HG02885 (cell line): ENCODE measurements around the gene CDK16.

ENCODE experiments used
- ATAC-seq: cut with Tn5 transposase; IDR thresholded peaks from one replicate; pipeline ENCODE4 v1.9.1; 2021; ENCODE audit warnings: mild to moderate bottlenecking; ENCODE audit not compliant: unreplicated experiment, poor library complexity

The CDK16 gene

DNA sequence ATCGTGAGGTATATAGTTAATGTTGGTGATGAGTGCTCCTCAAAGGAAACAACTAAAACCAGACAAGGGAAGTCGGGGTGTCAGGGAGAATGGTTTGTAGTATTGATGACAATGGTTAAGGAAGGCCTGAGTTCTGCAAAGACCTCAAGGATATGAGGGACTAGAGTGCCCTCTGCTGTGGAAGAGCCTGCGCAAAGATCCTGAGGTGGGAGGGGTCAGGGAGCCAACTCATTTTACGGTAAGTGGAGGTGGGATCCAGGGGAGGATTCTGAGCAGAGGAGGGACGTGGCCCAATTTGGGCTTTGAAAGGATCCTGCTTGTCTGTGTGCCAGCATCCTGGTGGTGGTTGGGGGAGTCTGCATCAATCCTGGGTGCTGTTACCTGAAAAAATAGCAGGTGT, 13.5 kb upstream of the CDK16 start:
- ATAC-seq = no peak

DNA sequence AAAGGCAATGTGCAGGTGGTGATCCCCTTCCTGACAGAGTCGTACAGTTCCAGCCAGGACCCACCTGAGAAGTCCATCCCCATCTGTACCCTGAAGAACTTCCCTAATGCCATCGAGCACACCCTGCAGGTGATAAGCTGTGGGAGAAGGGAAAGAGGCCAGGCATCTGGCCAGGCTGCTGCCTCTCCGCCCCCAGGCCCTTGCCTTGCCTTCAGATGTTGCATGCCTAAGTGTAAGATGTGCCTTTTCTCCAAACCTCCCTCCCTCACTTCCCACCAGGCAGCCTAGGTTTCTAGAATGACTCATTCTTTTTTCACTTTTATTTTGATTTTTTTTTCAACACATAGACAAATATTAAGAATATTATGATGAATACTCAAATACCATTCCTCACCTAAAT, 12.2 kb upstream of the CDK16 start:
- ATAC-seq = no peak

GRCh38 chrX:47208108-47208507, 10.4 kb upstream of the CDK16 start:
- no peak for ATAC-seq

- ATAC-seq = no peak
Measured at GRCh38 chrX:47209508-47210238, 8.8 kb upstream of the CDK16 start.

DNA sequence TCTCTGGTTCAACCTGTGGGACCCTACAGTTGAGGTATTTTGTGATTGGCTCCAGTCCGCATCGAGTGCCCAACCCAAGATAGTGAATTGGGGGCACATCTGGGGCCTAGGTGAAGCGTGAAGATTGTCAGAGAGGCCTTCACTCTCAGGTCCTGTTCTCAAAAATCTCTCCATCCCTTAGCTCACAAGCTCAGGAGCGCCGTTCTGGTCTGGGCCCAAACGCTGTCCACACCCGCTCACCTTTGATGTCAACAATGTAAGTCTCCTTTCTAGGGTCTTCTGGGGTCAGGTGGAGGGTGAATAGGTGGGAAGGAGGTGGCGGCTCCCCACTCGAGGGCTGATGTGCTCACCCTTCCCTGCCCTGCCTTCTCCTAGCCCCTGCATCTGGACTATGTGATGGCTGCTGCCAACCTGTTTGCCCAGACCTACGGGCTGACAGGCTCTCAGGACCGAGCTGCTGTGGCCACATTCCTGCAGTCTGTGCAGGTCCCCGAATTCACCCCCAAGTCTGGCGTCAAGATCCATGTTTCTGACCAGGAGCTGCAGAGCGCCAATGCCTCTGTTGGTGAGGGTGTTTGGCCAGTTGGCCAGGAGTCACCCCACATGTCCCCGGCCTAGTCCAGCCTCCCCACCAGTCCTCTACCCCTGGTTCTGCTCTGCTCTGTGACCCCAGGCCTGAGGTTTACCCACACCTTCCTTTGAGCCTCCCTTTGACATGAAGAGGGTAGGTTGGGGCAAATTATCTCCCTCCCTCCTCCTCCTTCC, 7.6 kb upstream of the CDK16 start:
- ATAC-seq = no peak

DNA sequence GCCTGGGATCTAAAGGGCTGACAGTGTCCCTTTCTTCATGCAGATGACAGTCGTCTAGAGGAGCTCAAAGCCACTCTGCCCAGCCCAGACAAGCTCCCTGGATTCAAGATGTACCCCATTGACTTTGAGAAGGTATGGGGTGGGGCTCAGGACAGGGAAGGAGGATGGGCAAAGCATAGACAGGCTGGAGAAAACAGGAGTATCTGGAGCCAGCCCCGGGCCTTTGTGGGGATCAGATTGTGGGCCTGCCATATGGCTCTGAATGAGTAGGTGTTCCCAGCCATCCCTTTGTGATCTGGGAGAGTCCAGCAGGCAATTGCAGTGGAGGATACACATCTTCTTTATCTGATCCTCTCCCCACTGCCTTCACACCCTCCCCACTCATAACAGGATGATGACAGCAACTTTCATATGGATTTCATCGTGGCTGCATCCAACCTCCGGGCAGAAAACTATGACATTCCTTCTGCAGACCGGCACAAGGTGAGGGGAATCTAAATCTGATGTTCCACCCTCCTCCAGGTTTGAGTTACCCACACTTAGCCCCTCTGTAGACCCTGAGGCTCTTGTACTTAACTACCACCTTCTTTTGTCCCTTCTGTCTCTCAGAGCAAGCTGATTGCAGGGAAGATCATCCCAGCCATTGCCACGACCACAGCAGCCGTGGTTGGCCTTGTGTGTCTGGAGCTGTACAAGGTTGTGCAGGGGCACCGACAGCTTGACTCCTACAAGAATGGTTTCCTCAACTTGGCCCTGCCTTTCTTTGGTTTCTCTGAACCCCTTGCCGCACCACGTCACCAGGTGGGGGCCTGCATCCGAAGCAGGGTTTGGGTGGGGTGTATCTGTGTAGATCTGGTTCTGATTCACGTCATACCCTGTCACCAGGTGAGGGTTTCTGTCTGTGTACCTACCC, 5.8 kb upstream of the CDK16 start:
- ATAC-seq = no peak

- ATAC-seq = no peak
Measured at GRCh38 chrX:47214435-47215077, 3.9 kb upstream of the CDK16 start.

GRCh38 chrX:47215291-47215900, 3.1 kb upstream of the CDK16 start:
- ATAC-seq = no peak

GRCh38 chrX:47216393-47216925, 2.0 kb upstream of the CDK16 start:
- no peak for ATAC-seq

GRCh38 chrX:47217121-47217851, 1.2 kb upstream of the CDK16 start:
- ATAC-seq = no peak

- peak; percentile 87 for ATAC-seq
Measured at GRCh38 chrX:47217852-47218279, 615 bp upstream of the CDK16 start.

DNA sequence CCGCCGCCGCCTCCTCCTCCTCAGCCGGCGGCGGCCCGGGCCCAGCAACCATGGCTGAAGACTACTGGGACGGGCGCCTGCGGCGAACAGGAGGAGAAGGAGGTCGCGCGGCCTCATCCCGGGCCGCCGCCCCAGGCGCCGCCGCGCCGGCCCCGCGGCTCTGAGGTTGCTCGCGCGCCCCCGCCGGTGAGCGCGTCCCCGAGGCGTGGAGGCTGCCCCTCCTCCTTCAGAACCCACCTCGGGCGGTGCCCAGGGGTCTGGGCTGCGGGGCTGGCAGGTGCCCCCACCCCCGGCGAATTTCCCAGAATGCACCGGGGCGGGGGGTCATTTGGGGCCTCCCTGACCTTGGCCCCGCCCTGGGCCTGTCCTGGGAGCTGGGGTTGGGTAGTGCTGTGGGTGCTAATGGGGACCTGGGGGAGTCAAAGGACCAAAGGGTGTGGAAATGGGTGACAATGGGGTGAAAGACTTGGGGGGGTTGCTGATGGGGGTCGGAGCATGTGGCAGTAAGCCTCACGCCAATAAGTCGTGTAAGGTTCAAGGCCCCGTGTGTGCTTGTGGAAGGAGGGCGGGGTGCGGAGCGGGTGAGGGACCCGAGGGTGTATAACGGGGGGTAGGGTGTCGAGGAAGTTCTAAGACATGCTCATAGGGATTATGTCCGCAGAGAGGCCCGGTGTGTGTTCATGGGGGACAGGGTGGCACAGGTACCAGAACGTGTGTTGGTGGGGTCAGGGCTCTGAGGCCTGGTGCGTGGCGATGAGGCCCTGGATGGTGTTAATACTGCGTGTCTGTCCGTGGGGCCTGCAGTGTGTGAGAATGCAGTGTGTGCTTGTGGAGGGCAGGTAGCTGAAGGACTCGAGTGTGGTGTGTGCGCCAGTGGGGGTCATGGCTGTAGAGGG, 687 bp downstream of the CDK16 start:
- ATAC-seq = peak; percentile 3

- no peak for ATAC-seq
Measured at GRCh38 chrX:47221756-47222155, 3.3 kb downstream of the CDK16 start.

GRCh38 chrX:47222751-47223350, 4.4 kb downstream of the CDK16 start:
- no peak for ATAC-seq

GRCh38 chrX:47223476-47224250, 5.2 kb downstream of the CDK16 start:
- ATAC-seq = no peak

DNA sequence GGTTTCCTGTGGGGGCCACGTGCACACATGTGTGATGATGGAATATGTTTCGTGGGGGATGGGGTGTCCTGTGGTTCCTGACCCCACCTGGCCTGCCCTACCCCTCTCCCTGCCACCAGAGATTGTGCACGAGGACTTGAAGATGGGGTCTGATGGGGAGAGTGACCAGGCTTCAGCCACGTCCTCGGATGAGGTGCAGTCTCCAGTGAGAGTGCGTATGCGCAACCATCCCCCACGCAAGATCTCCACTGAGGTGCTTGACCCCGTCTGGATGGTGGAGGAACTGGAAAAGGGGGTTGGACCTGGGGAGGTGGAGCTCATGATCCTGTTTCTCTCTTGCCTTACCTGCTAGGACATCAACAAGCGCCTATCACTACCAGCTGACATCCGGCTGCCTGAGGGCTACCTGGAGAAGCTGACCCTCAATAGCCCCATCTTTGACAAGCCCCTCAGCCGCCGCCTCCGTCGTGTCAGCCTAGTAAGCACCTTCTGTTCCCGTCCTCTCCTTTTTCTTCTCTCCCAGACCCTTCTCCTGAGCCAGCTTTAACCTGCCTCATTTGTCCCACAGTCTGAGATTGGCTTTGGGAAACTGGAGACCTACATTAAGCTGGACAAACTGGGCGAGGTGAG, 5.9 kb downstream of the CDK16 start:
- ATAC-seq = no peak
